DOHH2 (cell line): ENCODE measurements around the gene PDE4D.

Source experiments
- EZH2phosphoT487 ChIP-seq: fragments of 200-600 bp; sonication (generic); IDR thresholded peaks from 2 replicates; pipeline ENCODE4 v1.6.1; 2017; ENCODE audit warnings: borderline replicate concordance, mild to moderate bottlenecking, antibody characterized with exemption, low read length, moderate library complexity, mixed read lengths
- TF ChIP-seq, protein P1 (sequence below): fragments of 200-600 bp; sonication (generic); IDR thresholded peaks from one replicate; pipeline ENCODE4 v1.5.1; 2014; ENCODE audit warnings: antibody characterized with exemption, mild to moderate bottlenecking, low read depth, low read length; ENCODE audit not compliant: poor library complexity, severe bottlenecking

DNA sequence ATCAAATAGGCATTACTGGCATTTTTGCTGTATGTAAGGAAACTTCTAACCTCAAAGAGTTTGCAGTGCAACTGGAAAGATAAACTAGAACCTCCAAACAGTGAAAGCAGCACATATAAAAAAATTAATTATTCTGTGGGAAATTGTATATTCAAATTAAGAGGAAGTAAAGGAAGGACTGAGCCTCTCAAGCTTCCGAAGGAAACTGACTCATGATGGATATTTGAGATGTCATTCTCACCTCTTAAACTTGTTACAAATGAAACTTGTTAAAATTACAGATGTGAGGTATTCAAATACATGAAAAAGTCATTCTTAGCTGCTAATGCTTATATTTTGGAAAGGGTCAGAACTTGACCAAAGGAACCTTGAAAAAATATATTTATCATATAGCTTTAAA, 538.7 kb downstream of the PDE4D start:
- TF ChIP-seq, protein P1, sequence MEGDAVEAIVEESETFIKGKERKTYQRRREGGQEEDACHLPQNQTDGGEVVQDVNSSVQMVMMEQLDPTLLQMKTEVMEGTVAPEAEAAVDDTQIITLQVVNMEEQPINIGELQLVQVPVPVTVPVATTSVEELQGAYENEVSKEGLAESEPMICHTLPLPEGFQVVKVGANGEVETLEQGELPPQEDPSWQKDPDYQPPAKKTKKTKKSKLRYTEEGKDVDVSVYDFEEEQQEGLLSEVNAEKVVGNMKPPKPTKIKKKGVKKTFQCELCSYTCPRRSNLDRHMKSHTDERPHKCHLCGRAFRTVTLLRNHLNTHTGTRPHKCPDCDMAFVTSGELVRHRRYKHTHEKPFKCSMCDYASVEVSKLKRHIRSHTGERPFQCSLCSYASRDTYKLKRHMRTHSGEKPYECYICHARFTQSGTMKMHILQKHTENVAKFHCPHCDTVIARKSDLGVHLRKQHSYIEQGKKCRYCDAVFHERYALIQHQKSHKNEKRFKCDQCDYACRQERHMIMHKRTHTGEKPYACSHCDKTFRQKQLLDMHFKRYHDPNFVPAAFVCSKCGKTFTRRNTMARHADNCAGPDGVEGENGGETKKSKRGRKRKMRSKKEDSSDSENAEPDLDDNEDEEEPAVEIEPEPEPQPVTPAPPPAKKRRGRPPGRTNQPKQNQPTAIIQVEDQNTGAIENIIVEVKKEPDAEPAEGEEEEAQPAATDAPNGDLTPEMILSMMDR, result no peak
- no peak for TF ChIP-seq EZH2phosphoT487
